A549 (cell line): ENCODE measurements around the gene ZSCAN12. TPM values are rescaled to one million over a fixed set of nuclear protein-coding genes. Genes with fewer than 3 reads are reported as not detected.

Source experiments
- ATAC-seq, 2 experiments: fragments of 200-7000 bp in 1 of 2; fragments of >200 bp in 1 of 2; cut with Nextera tagmentation in 1 of 2; cut with Tn5 transposase in 1 of 2; 3 replicates each; pipeline versions ENCODE4 v1.8.0 to v1.9.1; 2018 to 2020; ENCODE audit warnings: mild to moderate bottlenecking in 1 of 2, moderate library complexity in 1 of 2
- CTCF ChIA-PET: fragments of 300-600 bp; sonication (Branson Sonifier 250); formaldehyde crosslinking; extraction: SDS; loops from one replicate; lab custom pipeline; 2021; ENCODE audit warnings: antibody characterized with exemption, inconsistent platforms; lab: Yijun Ruan, JAX
- POLR2A ChIA-PET: fragments of 350-600 bp; formaldehyde crosslinking; extraction: SDS; loops from one replicate; lab custom pipeline; 2021; ENCODE audit warnings: antibody characterized with exemption, inconsistent platforms; lab: Yijun Ruan, JAX
- DNase-seq, 2 experiments: peaks; one replicate each; pipeline versions ENCODE4 v3.0.0 to v3.0.0-alpha.2; 2011 to 2016; ENCODE audit warnings: low read depth in 1 of 2, low spot score in 1 of 2
- FAIRE-seq: peaks from 2 replicates; lab custom pipeline; 2011; peaks lifted over from hg19 to GRCh38; lab: Jason Lieb, UNC
- H3K27ac ChIP-seq, 2 experiments: fragments of >200 bp; sonication (Bioruptor Twin); formaldehyde crosslinking; 3 replicates each; pipeline ENCODE4 v1.5.1; 2016 to 2017
- H3K4me1 ChIP-seq: fragments of >200 bp; sonication (Bioruptor Twin); formaldehyde crosslinking; 3 replicates; pipeline ENCODE4 v1.6.1; 2016
- H3K4me2 ChIP-seq: fragments of >200 bp; sonication (Bioruptor Twin); formaldehyde crosslinking; 3 replicates; pipeline ENCODE4 v1.6.1; 2016
- H3K4me3 ChIP-seq: fragments of >200 bp; sonication (Bioruptor Twin); formaldehyde crosslinking; 3 replicates; pipeline ENCODE4 v1.5.1; 2016
- H3K9me3 ChIP-seq: fragments of >200 bp; sonication (Bioruptor Twin); formaldehyde crosslinking; 3 replicates; pipeline ENCODE4 v1.6.1; 2016
- ATOH8 ChIP-seq: fragments of 250-450 bp; sonication (Bioruptor Pico); IDR thresholded peaks from 2 replicates; pipeline ENCODE4 v1.5.0; 2020; ENCODE audit warnings: low read depth, mild to moderate bottlenecking, moderate library complexity
- BHLHE40 ChIP-seq: IDR thresholded peaks from 2 replicates; pipeline ENCODE4 v1.6.1; 2012; ENCODE audit warnings: low read depth, low read length, inconsistent platforms
- CHD2 ChIP-seq: fragments of 150-350 bp; IDR thresholded peaks from 2 replicates; pipeline ENCODE4 v1.6.1; 2014; ENCODE audit warnings: low read length; ENCODE audit not compliant: partially characterized antibody
- CHD4 ChIP-seq: fragments of 200-600 bp; sonication (generic); IDR thresholded peaks from 2 replicates; pipeline ENCODE4 v1.6.1; 2016; ENCODE audit warnings: antibody characterized with exemption, mild to moderate bottlenecking, borderline replicate concordance
- CTCF ChIP-seq: fragments of >200 bp; sonication (Bioruptor Twin); formaldehyde crosslinking; IDR thresholded peaks from 3 replicates; pipeline ENCODE4 v1.5.1; 2016
- E2F6 ChIP-seq: IDR thresholded peaks from 2 replicates; pipeline ENCODE4 v1.6.1; 2012; ENCODE audit warnings: low read depth, borderline replicate concordance
- ELK1 ChIP-seq: fragments of 150-350 bp; IDR thresholded peaks from 2 replicates; pipeline ENCODE4 v1.6.1; 2014; ENCODE audit warnings: low read depth, mild to moderate bottlenecking, low read length
- FOSL2 ChIP-seq, 2 experiments: fragments of 450-650 bp in 1 of 2; fragments of >200 bp in 1 of 2; sonication (Bioruptor Twin) in 1 of 2; formaldehyde crosslinking; IDR thresholded peaks; 2 replicates each; pipeline versions ENCODE4 v1.5.0 to v1.6.1; 2016 to 2020; ENCODE audit warnings: mild to moderate bottlenecking in 1 of 2, moderate library complexity in 1 of 2
- GATA3 ChIP-seq: IDR thresholded peaks from 2 replicates; pipeline ENCODE4 v1.6.1; 2012; ENCODE audit warnings: borderline replicate concordance
- HES2 ChIP-seq: fragments of >200 bp; sonication (Bioruptor Twin); formaldehyde crosslinking; IDR thresholded peaks from 2 replicates; pipeline ENCODE4 v1.6.1; 2016
- HEYL ChIP-seq: fragments of 250-450 bp; sonication (Bioruptor Pico); IDR thresholded peaks from 2 replicates; pipeline ENCODE4 v1.8.0; 2021; ENCODE audit warnings: mild to moderate bottlenecking, moderate library complexity
- HOXB13 ChIP-seq: fragments of 250-450 bp; sonication (Bioruptor Pico); IDR thresholded peaks from 2 replicates; pipeline ENCODE4 v1.5.0; 2020; ENCODE audit warnings: low read depth, mild to moderate bottlenecking, moderate library complexity
- HOXB5 ChIP-seq: fragments of 250-450 bp; sonication (Bioruptor Pico); IDR thresholded peaks from 2 replicates; pipeline ENCODE4 v1.5.0; 2020; ENCODE audit warnings: mild to moderate bottlenecking, moderate library complexity
- JUN ChIP-seq, 2 experiments: fragments of >200 bp; sonication (Bioruptor Twin); formaldehyde crosslinking; IDR thresholded peaks; 2 replicates in 1 of 2; 3 replicates in 1 of 2; pipeline ENCODE4 v1.6.1; 2016 to 2017
- JUNB ChIP-seq: fragments of >200 bp; sonication (Bioruptor Twin); formaldehyde crosslinking; IDR thresholded peaks from 2 replicates; pipeline ENCODE4 v1.6.1; 2016
- KDM5A ChIP-seq: fragments of 200-600 bp; sonication (generic); IDR thresholded peaks from 2 replicates; pipeline ENCODE4 v1.6.1; 2016; ENCODE audit warnings: antibody characterized with exemption, mild to moderate bottlenecking
- MAX ChIP-seq: IDR thresholded peaks from 2 replicates; pipeline ENCODE4 v1.6.1; 2012
- MAZ ChIP-seq: fragments of 150-350 bp; IDR thresholded peaks from 2 replicates; pipeline ENCODE4 v1.6.1; 2014; ENCODE audit warnings: antibody characterized with exemption, low read depth, low read length, borderline replicate concordance
- NPAS2 ChIP-seq: fragments of 250-450 bp; sonication (Bioruptor Pico); IDR thresholded peaks from 2 replicates; pipeline ENCODE4 v1.8.0; 2022; ENCODE audit warnings: mild to moderate bottlenecking, moderate library complexity, borderline replicate concordance
- RAD21 ChIP-seq, 2 experiments: fragments of >200 bp in 1 of 2; sonication (Bioruptor Twin) in 1 of 2; formaldehyde crosslinking in 1 of 2; IDR thresholded peaks in 1 of 2; conservative IDR thresholded peaks in 1 of 2; 2 replicates in 1 of 2; 3 replicates in 1 of 2; pipeline ENCODE4 v1.6.1; 2012 to 2018; ENCODE audit warnings: inconsistent platforms in 1 of 2
- RCOR1 ChIP-seq: fragments of 150-350 bp; IDR thresholded peaks from 2 replicates; pipeline ENCODE4 v1.6.1; 2014; ENCODE audit warnings: antibody characterized with exemption, low read length, low read depth
- SMC3 ChIP-seq: fragments of >200 bp; sonication (Bioruptor Twin); formaldehyde crosslinking; IDR thresholded peaks from 3 replicates; pipeline ENCODE4 v1.6.1; 2018; ENCODE audit warnings: inconsistent platforms
- SREBF2 ChIP-seq: fragments of 450-650 bp; IDR thresholded peaks from 2 replicates; pipeline ENCODE4 v1.6.1; 2014; ENCODE audit warnings: mild to moderate bottlenecking, moderate library complexity
- USF2 ChIP-seq: fragments of 450-650 bp; IDR thresholded peaks from 2 replicates; pipeline ENCODE4 v1.6.1; 2014; ENCODE audit warnings: antibody characterized with exemption
- ZNF302 ChIP-seq: fragments of 250-450 bp; sonication (Bioruptor Pico); IDR thresholded peaks from 2 replicates; pipeline ENCODE4 v1.9.0; 2021; ENCODE audit warnings: inconsistent platforms, mild to moderate bottlenecking, moderate library complexity
- whole genome bisulfite sequencing: methylation state at CpG from one replicate; pipeline ENCODE4 v1.1.6; 2017; ENCODE audit errors: missing lambda C conversion rate; 5-methylcytosine and 5-hydroxymethylcytosine counted together
- polyA plus RNA-seq, 4 experiments: library from polyadenylated mRNA; depleted of rRNA in 3 of 4; stranded (reverse); fragments of >200 nt; fragmentation: RNase III in 1 of 4; extraction: RNeasy Plus Mini Kit Qiagen cat#74134 plus additional on column Dnase treatment in 1 of 4; gene quantifications; 2 replicates in 3 of 4; 3 replicates in 1 of 4; pipeline ENCODE4 v1.2.3, GENCODE V29; 2011 to 2017

Gene ZSCAN12
- polyA plus RNA-seq, 2 of the 4 experiments (the other 2 are of a cell fraction): 1.9 to 3.3 TPM

GRCh38 chr6:28390688-28391087 lies 8.9 kb downstream of the ZSCAN12 start:
- WGBS: 93% methylated on average over 8 of the region's 8 CpGs
- FAIRE-seq (no peak), ATAC-seq (no peak), DNase-seq (no peak)
- peaks cover 15% of the 10 kb centered on the region for H3K9me3 ChIP-seq
- no peak for TF ChIP-seq CHD2
- no peak for TF ChIP-seq USF2
- no peak for TF ChIP-seq FOSL2 (IDR thresholded peaks at IDR 0.05)
- TF ChIP-seq FOSL2 (CRISPR knock-in tag; IDR thresholded peaks at IDR 0.05): no peak
- no peak for TF ChIP-seq NPAS2 (CRISPR knock-in tag)
- H3K4me3 ChIP-seq: no peak overlapping the region
- no peak overlapping the region for H3K4me2 ChIP-seq
- POLR2A ChIA-PET: no interaction called here
- CTCF ChIA-PET: no interaction called here
- H3K4me1 ChIP-seq: no peaks in the 10 kb centered on the region
- H3K27ac ChIP-seq: no peak overlapping the region

GRCh38 chr6:28384143-28384533 lies 15.4 kb downstream of the ZSCAN12 start:
- POLR2A ChIA-PET: interaction anchor here (0.9 to 1.9 kb wide), 6 partner anchors 49 to 491 kb away, joined by 3 to 7 read pairs (median 4); partner anchors contain the start of genes ZKSCAN8 and ZSCAN26
- ATAC-seq (no peak), DNase-seq (no peak), FAIRE-seq (no peak)
- TF ChIP-seq JUNB: no peak
- Histone ChIP-seq H3K27ac (no peak overlapping the region), H3K4me3 (no peak overlapping the region), H3K4me1 (peaks cover 8% of the 10 kb centered on the region; the same call in 2 of the 3 replicates), H3K4me2 (peak overlapping the region; percentile 72; the same call in 1 of the 3 replicates), H3K9me3 (no peaks in the 10 kb centered on the region)
- CTCF ChIA-PET: interaction anchor here (1.1 to 1.7 kb wide), 5 partner anchors 15 to 204 kb away, joined by 3 to 11 read pairs (median 3); partner anchors contain the start of gene ZSCAN12
- WGBS: 41% methylated on average over 2 of the region's 2 CpGs

GRCh38 chr6:28383235-28384142 lies 16.1 kb downstream of the ZSCAN12 start:
- H3K9me3 ChIP-seq: 0 out of 3 replicates have a peak, but pooled peaks cover 3% of the 10 kb centered on the region
- H3K4me1 ChIP-seq: peaks cover 8% of the 10 kb centered on the region; the same call in 2 of the 3 replicates
- CTCF ChIA-PET: interaction anchor here (0.8 to 1.7 kb wide), 7 partner anchors 14 to 204 kb away, joined by 3 to 11 read pairs (median 3); partner anchors contain the start of gene ZSCAN12
- H3K27ac ChIP-seq: peak overlapping the region; percentile 79 to 86
- 59% methylated on average over 5 of the region's 31 CpGs for WGBS
- ATAC-seq (peak; percentile 98), FAIRE-seq (no peak), DNase-seq (peak; percentile 63 to 91)
- peak overlapping the region; percentile 51 for H3K4me3 ChIP-seq
- H3K4me2 ChIP-seq: peak overlapping the region; percentile 72
- POLR2A ChIA-PET: interaction anchor here (0.9 to 1.9 kb wide), 10 partner anchors 13 to 491 kb away, joined by 3 to 7 read pairs (median 4); partner anchors contain the start of genes ZKSCAN3, ZKSCAN8, ZSCAN12 and ZSCAN16
- TF ChIP-seq E2F6: peak; percentile 90
- TF ChIP-seq NPAS2 (CRISPR knock-in tag): no peak
- peak; percentile 44 to 53; a peak in 4 of 5 replicates for TF ChIP-seq RAD21 (conservative IDR thresholded peaks at IDR 0.05 in 1 of 2, IDR thresholded peaks at IDR 0.05 in 1 of 2)
- TF ChIP-seq HOXB5 (CRISPR knock-in tag): no peak
- TF ChIP-seq HOXB13 (CRISPR knock-in tag): no peak
- TF ChIP-seq JUN (IDR thresholded peaks at IDR 0.05): peak in 1 of 2 experiments; percentile 58; a peak in 1 of 5 replicates
- TF ChIP-seq KDM5A: no peak
- TF ChIP-seq CTCF: peak; percentile 44
- no peak for TF ChIP-seq CHD4
- TF ChIP-seq SMC3: peak; percentile 31; the same call in 1 of the 3 replicates
- no peak for TF ChIP-seq ZNF302 (CRISPR knock-in tag)
- no peak for TF ChIP-seq ELK1
- TF ChIP-seq HEYL: no peak
- no peak for TF ChIP-seq HES2
- TF ChIP-seq ATOH8: no peak
- peak; percentile 98 for TF ChIP-seq MAX
- TF ChIP-seq RCOR1: no peak
- TF ChIP-seq GATA3: no peak; the same call in 1 of the 2 replicates
- TF ChIP-seq MAZ: no peak
- TF ChIP-seq BHLHE40: peak; percentile 98
- no peak for TF ChIP-seq SREBF2
